ENCODE results near the gene MAPRE2. TPM values are rescaled to one million over a fixed set of nuclear protein-coding genes. Genes with fewer than 3 reads are reported as not detected.

The MAPRE2 gene
- total RNA-seq, 2 donors from 2014 or later, result 11.7 to 11.9 TPM

DNA sequence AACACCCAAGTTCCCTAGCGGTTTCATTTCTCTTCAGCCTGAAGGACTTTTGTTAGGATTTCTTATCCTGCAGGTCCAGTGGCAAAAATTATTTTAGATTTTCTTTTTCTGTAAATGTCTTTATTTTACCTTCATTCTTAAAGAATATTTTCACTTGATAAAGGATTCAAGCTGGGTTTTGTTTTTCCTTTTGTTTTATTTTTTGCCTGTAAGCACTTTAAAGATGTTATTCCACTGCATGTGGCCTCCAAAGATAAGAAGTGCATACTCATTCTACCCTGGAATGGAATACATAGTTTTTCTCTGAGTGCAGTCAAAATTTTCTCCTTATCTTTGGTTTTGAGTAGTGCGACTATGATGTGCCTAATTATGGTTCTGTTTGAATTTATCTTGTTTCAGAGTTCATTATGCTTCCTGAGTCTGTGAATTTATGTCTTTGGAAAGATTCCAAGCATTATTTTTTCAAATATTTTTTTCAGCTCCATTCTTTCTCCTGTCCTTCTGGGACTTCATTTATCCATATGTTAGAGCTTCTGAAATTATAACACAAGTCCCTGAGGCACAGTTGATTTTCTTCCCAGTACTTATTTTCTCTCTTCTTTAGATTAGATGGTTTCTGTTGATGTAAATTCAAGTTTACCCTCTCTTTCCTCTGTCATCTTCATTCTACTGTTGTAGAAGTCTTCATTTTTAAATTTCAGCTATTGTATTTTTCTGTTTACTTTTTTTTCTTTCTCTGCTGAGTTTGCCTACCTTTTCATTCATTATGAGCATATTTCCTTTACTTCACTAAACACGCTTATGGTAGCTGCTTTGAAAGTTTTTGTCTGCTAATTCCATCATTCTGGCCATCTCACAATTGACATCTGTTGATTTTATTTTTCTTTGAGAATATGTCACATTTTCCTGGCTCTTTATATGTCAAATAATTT lies 69.6 kb downstream of the MAPRE2 start:
- H3K4me1 ChIP-seq, result no peaks in the 10 kb centered on the region
- WGBS, 2 donors, result 88% methylated on average over 3 of the region's 3 CpGs
- no peak for TF ChIP-seq POLR2A (IDR thresholded peaks at IDR 0.05)
- TF ChIP-seq, protein P1, sequence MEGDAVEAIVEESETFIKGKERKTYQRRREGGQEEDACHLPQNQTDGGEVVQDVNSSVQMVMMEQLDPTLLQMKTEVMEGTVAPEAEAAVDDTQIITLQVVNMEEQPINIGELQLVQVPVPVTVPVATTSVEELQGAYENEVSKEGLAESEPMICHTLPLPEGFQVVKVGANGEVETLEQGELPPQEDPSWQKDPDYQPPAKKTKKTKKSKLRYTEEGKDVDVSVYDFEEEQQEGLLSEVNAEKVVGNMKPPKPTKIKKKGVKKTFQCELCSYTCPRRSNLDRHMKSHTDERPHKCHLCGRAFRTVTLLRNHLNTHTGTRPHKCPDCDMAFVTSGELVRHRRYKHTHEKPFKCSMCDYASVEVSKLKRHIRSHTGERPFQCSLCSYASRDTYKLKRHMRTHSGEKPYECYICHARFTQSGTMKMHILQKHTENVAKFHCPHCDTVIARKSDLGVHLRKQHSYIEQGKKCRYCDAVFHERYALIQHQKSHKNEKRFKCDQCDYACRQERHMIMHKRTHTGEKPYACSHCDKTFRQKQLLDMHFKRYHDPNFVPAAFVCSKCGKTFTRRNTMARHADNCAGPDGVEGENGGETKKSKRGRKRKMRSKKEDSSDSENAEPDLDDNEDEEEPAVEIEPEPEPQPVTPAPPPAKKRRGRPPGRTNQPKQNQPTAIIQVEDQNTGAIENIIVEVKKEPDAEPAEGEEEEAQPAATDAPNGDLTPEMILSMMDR (IDR thresholded peaks at IDR 0.05), result no peak
- no peak overlapping the region for H3K4me3 ChIP-seq
- no peak overlapping the region for H3K27ac ChIP-seq
- no peaks in the 10 kb centered on the region for H3K9me3 ChIP-seq
- intact Hi-C loops (cut with DNase I), result no loop called here
- H3K36me3 ChIP-seq (replicated peaks in 1 of 2; ENCODE audit: insufficient read depth in 1 of 2, low read depth in 2 of 2), result no peaks in the 10 kb centered on the region
- H3K27me3 ChIP-seq, result no peaks in the 10 kb centered on the region
- no peak for ATAC-seq
- DNase-seq, result no peak

DNA sequence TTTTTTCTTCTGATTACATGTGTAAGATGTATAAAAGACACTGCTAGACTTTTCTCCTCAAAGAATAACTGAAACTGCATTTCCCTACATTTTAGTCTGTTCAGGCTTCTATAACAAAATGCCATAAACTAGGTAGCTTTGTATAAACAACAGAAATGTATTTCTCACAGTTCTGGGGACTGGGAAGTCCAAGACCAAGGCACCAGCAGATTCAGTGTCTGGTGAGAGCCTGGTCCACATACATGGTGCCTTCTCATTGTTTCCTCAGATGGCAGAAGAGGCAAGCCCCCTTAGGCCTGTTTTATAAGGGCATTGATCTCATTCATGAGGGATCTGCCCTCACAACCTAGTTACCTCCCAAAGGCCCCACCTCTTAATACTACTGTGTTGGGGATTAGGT lies 71.5 kb downstream of the MAPRE2 start:
- Histone ChIP-seq H3K36me3 (replicated peaks in 1 of 2; ENCODE audit: insufficient read depth in 1 of 2, low read depth in 2 of 2) (no peaks in the 10 kb centered on the region), H3K9me3 (no peaks in the 10 kb centered on the region), H3K4me1 (no peaks in the 10 kb centered on the region), H3K4me3 (no peak overlapping the region), H3K27ac (no peak overlapping the region), H3K27me3 (no peaks in the 10 kb centered on the region)
- DNase-seq (no peak), ATAC-seq (no peak)
- intact Hi-C loops (cut with DNase I), result no loop called here
- TF ChIP-seq, protein P1 (IDR thresholded peaks at IDR 0.05), result no peak

DNA sequence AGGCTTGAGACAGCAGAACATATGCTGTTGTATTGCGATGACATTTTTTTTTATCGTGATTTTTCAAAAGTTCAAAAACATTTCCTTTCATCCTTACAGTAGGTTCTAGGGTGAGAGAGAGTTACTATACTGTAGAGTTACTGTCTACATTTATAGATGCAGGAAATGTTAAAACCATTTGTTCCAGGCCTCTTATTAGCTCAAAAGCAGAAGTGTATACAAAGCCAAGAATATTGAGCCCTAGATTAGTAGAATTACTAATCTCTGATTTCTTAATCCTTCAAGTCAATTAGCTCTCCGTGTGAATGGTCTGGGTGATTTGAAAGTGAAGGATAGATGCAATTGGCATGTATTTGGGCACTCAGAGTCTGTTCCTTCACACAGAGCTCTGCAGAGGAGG lies 73.1 kb downstream of the MAPRE2 start:
- DNase-seq (no peak), ATAC-seq (no peak)
- WGBS, 2 donors, result 85 to 89% methylated on average over 3 of the region's 3 CpGs
- intact Hi-C loops (cut with DNase I), result no loop called here
- TF ChIP-seq, protein P1 (IDR thresholded peaks at IDR 0.05), result no peak
- TF ChIP-seq POLR2A (IDR thresholded peaks at IDR 0.05), result no peak
- no peaks in the 10 kb centered on the region for H3K9me3 ChIP-seq
- H3K27ac ChIP-seq, result no peak overlapping the region
- H3K4me1 ChIP-seq, result no peaks in the 10 kb centered on the region
- no peaks in the 10 kb centered on the region for H3K36me3 ChIP-seq (replicated peaks in 1 of 2; ENCODE audit: insufficient read depth in 1 of 2, low read depth in 2 of 2)
- no peaks in the 10 kb centered on the region for H3K27me3 ChIP-seq
- no peak overlapping the region for H3K4me3 ChIP-seq

DNA sequence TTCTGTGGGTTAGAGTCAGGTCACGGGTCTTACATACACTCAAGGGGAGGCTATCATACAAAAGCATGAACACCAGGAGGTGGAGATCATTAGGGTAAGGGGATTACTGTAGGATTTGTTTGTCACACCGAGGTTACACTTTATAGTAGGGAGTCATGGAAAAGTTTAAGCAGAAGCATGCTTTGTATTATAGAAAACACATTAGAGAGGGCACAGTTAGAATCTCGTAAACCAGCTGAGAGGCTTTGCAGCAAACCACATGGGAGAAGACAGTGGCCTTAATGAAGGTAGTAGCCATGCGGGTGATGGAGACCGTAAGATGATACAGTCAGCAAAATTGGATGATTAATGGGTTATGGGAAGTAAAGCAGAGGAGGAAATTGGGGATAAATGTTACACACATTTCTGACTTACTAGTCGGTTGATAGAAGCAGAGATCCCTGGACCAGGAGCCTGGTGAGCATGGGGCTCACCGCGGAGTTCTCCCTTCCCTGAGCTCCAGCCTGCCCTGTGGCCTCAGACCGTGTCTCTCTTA lies 75.6 kb downstream of the MAPRE2 start:
- intact Hi-C loops (cut with DNase I), result no loop called here

More for the DNA sequence above, 75.6 kb downstream of the MAPRE2 start:
- Histone ChIP-seq H3K27me3 (no peaks in the 10 kb centered on the region), H3K36me3 (replicated peaks in 1 of 2; ENCODE audit: insufficient read depth in 1 of 2, low read depth in 2 of 2) (no peaks in the 10 kb centered on the region), H3K4me1 (no peaks in the 10 kb centered on the region), H3K27ac (no peak overlapping the region), H3K4me3 (no peak overlapping the region), H3K9me3 (no peaks in the 10 kb centered on the region)
- TF ChIP-seq POLR2A (IDR thresholded peaks at IDR 0.05), result no peak
- TF ChIP-seq, protein P1 (IDR thresholded peaks at IDR 0.05), result no peak
- no peak for ATAC-seq
- 95 to 96% methylated on average over 9 of the region's 9 CpGs for WGBS, 2 donors
- DNase-seq, result no peak
